Brain pericyte (primary cell): ENCODE results near the gene KATNB1.
"Not testable (repeated sequence)": the region's sequence is repeated elsewhere in the genome, so short reads cannot be mapped to it uniquely, and the experiment has no call there.

Experiments
- DNase-seq: peaks from one replicate; pipeline ENCODE4 v3.0.0-alpha.2; 2012; ENCODE audit warnings: low read depth, low spot score

The KATNB1 gene

DNA sequence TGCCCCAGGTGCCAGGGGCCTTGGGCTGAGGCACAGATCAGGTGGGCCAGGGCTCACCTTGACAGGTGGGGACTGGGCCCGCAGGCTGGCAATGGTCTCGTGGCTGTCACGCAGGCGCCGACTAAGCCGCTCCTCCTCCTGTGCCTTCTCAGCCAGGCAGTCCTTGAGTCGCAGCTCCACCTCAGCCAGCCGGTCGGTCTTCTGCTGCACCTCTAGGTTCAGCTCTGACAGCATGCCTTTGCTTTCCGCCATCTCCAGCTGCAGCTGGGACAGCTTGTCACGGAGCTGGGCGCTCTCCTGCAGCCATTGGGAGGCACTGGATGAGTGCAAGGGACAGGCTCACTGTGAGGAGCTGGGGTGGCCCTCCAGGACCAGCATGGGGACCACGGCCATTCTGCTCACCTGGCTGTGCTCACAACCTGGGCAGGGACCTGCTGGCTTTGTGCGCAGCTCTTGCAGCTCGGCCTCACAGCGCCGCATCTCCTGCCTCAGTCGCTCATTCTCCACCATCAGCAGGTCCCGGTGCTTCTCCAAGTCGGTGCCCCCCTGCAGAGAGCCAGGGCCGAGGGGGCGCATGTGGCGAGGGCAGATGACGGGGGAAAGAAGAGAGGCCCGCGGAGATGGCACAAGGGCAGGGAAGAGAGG, 35.7 kb downstream of the KATNB1 start:
- DNase-seq, result no peak

- no peak for DNase-seq
Measured at GRCh38 chr16:57773019-57773418, 37.4 kb downstream of the KATNB1 start.

DNA sequence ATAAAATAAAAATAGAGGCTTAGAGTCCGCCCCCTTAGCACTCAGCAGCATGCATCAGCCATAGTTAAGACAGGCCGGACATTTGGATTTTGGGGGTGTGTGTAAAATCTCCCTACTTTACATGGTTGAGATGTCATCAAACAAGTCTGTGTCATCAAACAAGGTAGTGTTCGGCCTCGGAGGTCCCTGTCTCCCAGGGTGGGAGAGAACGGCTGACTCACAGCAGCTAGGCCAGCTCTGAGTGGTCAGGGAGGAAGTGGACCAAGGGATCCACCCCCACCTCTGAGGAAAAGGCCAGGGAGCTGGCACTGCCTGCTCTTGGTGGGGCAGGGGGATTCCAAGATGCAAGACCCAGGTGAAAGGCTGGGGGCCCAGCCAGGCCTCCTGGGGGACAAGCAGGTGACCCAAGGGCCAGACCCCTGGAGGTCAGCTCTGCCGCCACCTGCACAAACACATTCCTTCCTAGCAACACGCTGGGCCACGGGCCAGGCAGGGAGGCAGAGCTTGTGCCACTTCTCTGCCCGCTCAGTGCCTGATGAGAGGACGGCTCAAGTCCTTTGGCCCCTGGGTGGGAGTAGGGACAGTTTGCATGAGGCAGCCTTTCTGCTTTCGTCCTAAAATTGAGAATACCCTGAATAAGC, 38.2 kb downstream of the KATNB1 start:
- DNase-seq, result no peak

- no peak for DNase-seq
Measured at GRCh38 chr16:57774705-57775285, 39.2 kb downstream of the KATNB1 start.

DNA sequence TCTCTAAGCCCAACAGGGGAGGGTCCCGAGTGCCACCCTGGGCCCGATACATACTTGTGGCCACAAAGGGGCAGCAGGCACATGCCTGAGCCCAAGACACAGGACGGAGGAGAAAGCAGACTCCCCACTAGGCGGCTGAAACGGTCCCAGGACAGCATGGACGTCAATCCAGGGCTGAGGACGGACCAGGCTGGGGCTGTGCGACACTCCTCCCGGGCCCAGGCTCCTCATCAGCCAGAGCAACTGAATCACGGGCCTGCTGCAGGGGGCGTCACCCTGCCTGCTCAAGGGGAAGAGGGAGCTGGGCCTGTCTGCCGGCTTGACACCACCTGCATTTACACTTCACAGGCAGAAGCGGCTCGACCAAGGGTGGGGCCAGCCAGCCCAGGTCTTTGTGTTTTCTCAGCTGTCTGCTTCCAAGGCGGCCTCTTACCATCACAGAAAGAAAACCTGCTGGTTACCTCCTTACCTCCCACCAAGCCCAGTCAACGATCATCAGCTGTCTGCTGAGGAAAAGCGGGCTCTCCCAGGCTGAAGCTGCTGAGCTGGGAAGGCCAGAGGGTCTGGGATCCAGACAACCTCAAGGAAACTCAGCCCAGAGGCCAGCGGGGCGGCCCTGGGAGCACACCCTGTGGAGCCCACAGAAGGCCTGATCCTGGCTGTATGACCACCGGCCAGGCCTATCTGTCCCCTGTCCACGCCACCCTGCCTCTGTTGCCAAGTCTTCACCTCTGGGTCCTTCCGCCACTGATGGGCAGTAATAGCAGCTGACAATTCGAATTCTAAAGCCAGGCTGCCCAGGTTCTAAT, 40.3 kb downstream of the KATNB1 start:
- peak; percentile 53 for DNase-seq

- no peak for DNase-seq
Measured at GRCh38 chr16:57778658-57779057, 43.1 kb downstream of the KATNB1 start.

- DNase-seq, result not testable (repeated sequence)
Measured at GRCh38 chr16:57779836-57780235, 44.3 kb downstream of the KATNB1 start.

DNA sequence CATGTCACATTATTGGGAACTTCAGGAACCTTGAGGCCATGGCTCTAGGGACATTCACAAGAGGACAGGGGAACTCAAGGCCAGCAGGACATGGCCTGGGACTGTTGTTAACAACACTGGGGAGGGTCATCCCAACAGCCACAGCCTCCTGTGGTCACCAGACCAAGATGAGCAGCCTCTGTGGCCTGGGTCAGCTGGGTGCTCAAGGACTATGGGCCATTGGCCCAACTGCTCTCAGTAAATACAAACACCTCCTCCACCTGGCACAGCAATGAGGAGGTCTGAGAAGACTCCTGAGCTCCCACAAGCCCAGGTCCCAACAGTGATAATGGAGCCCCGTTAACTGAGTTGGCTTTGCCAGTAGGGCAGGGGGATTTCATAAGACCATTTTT, 45.8 kb downstream of the KATNB1 start:
- DNase-seq, result no peak

DNA sequence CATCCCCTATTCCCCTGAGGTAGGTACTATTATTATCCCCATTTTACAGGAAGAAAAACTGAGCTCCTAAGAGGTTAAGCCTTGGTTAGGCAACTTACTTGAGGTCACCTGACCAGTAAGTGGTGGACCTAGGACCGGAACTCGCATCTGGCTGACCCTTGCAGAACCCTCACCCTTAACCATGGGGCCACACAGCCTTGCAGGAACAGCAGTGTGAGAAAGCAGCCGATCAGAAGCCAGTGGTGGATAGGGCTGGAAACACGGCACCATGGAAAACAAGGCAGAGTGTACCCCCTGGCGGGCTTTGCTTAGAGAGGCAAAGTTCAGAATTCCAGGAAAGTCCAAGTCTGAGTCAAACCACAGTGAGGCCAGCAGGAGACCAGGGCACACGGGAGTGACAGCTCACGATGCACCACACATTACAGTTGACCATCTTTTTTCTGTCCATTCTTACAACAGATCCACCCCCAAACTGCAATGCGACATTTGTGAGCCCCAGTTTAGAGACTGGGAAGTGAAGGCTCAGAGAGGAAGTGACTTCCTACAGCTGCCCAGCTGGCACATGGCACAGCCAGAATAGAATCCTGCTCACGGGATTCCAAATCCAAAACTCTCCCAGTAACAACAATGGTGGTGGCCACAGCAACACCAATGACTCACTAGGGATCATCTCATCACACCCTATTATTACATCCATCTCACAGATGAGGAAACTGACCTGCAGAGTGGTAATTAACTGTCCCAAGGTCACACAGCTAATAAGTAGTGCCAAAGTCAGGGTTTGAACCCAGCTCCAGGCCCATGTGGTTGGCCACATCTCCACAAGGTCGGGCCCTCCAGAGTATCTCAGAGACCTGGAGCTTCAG, 46.4 kb downstream of the KATNB1 start:
- peak; percentile 81 for DNase-seq

- DNase-seq, result not testable (repeated sequence)
Measured at GRCh38 chr16:57782607-57783055, 47.1 kb downstream of the KATNB1 start.

GRCh38 chr16:57783116-57783515, 47.5 kb downstream of the KATNB1 start:
- no peak for DNase-seq

GRCh38 chr16:57783883-57784282, 48.3 kb downstream of the KATNB1 start:
- DNase-seq, result no peak

DNA sequence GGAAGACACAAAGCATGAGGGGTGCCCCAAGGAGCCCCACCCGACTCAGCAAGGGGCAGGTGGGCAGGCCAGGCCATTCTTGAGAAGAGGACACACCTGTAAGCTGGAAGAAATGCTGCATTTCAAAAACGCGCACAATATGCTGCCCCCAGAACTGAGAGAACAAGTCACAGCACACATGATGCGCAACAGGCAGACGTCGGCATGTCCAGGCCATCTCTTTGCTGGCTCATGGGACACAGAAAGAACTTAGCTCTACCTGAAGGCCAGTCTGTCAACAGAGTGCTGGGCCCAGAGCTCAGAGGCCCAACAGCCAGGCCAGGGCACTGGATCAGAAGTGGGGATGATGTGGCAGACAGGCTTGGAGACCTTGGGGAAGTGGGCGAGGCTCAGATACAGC, 48.8 kb downstream of the KATNB1 start:
- DNase-seq, result no peak

DNA sequence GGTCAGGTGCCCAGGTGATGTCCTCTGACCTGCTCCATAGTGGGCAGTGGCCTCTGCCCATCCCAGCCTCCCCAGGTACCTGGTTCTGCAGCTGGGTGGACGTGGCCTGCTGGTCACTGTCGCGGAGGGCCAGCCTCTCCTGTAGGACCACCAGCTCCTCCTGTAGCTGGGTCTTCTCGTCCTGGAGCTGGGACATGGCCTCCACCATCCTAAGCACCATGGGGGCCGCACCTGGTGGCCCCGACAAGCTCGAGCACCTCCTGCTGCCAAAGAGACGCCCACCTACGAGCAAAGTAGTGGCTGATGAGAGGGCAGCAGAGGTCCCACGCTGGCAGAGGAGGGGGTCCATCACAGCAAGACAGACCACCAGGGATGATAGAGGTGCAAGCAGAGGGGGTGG, 49.8 kb downstream of the KATNB1 start:
- DNase-seq, result no peak

- no peak for DNase-seq
Measured at GRCh38 chr16:57785924-57786323, 50.4 kb downstream of the KATNB1 start.

- DNase-seq, result no peak
Measured at GRCh38 chr16:57786632-57787518, 51.3 kb downstream of the KATNB1 start.

GRCh38 chr16:57787519-57787905, 51.9 kb downstream of the KATNB1 start:
- DNase-seq, result no peak

- DNase-seq, result no peak
Measured at GRCh38 chr16:57788252-57788841, 52.8 kb downstream of the KATNB1 start.

GRCh38 chr16:57788951-57789350, 53.4 kb downstream of the KATNB1 start:
- DNase-seq, result no peak
